ENCODE measurements around the gene RIN3. TPM values are rescaled to one million over a fixed set of nuclear protein-coding genes. Genes with fewer than 3 reads are reported as not detected.

RIN3 gene
- total RNA-seq, 1 donor from 2014 or later, result 4.7 TPM

Other genes with a start within 250 kb of the RIN3 start
- gene SLC24A4, start 190.6 kb upstream of the RIN3 start, total RNA-seq, result 1.6 TPM
- 90.3 TPM for gene LGMN, start 234.8 kb downstream of the RIN3 start, total RNA-seq

Measured in skeletal muscle tissue (tissue), 1 donor.